Aorta (tissue), 5 donors: ENCODE data around the gene STC2. TPM values are rescaled to one million over a fixed set of nuclear protein-coding genes. Genes with fewer than 3 reads are reported as not detected.
A peak's percentile ranks its signal among the peaks of the same experiment; 100 is the strongest.

Experiments
- ATAC-seq: fragments of 200-7000 bp; cut with Tn5 transposase; one replicate; pipeline ENCODE4 v1.9.1; 2022; ENCODE audit warnings: moderate library complexity; ENCODE audit not compliant: low FRiP score
- DNase-seq, 2 donors: peaks; one replicate each; pipeline ENCODE4 v3.0.0-alpha.2; 2020
- H3K27ac ChIP-seq, 2 donors: one replicate each; pipeline ENCODE4 v1.5.1; 2013; ENCODE audit warnings: low read length in 2 of 2, mild to moderate bottlenecking in 2 of 2, moderate library complexity in 2 of 2, control low read depth in 1 of 2, inconsistent platforms in 1 of 2, low read depth in 1 of 2
- H3K27me3 ChIP-seq, 2 donors: one replicate each; pipeline ENCODE4 v1.6.1; 2013; ENCODE audit warnings: control low read depth in 1 of 2, low read length in 1 of 2, mild to moderate bottlenecking in 1 of 2, moderate library complexity in 1 of 2; ENCODE audit not compliant: insufficient read depth in 2 of 2, control insufficient read depth in 1 of 2
- H3K36me3 ChIP-seq, 2 donors: one replicate each; pipeline ENCODE4 v1.6.1; 2013; ENCODE audit warnings: control low read depth in 1 of 2, low read length in 1 of 2, mild to moderate bottlenecking in 1 of 2; ENCODE audit not compliant: insufficient read depth in 2 of 2, control insufficient read depth in 1 of 2
- H3K4me1 ChIP-seq, 2 donors: one replicate each; pipeline ENCODE4 v1.6.1; 2013; ENCODE audit warnings: low read length in 2 of 2, control low read depth in 1 of 2, mild to moderate bottlenecking in 1 of 2, moderate library complexity in 1 of 2; ENCODE audit not compliant: insufficient read depth in 2 of 2, control insufficient read depth in 1 of 2
- H3K4me3 ChIP-seq, 2 donors: one replicate each; pipeline ENCODE4 v1.5.1; 2013; ENCODE audit warnings: low read length in 2 of 2, control low read depth in 1 of 2, mild to moderate bottlenecking in 1 of 2
- H3K9me3 ChIP-seq: one replicate; pipeline ENCODE4 v1.6.1; 2013; ENCODE audit warnings: mild to moderate bottlenecking, low read length; ENCODE audit not compliant: control insufficient read depth
- WGBS, 2 donors: extraction: QIAGEN DNeasy Blood & Tissue Kit; methylation state at CpG; one replicate each; pipeline ENCODE4 v1.1.7; 2013; 5-methylcytosine and 5-hydroxymethylcytosine counted together
- intact Hi-C, 2 donors: fragments of 100-400 bp; cut with DNase I; formaldehyde crosslinking; loops; one replicate each; pipeline versions ENCODE4 v1.14.2 to v1.15.0; 2022
- polyA plus RNA-seq, 2 donors: library from polyadenylated mRNA; stranded (reverse); fragments of 200-250 nt; gene quantifications; one replicate each; pipeline ENCODE4 v1.2.3, GENCODE V29; 2013
- total RNA-seq, 2 donors: library from RNA; stranded (reverse); fragmentation: NEBNext Ultra II Directional; extraction: Animal tissue kit (Norgen Biotek cat#: 25700); gene quantifications; one replicate each; pipeline ENCODE4 v1.2.1, GENCODE V29; 2021
- donor health status: healthy with polysubstance abuse.
- donor health status: Bipolar disorder and iron deficiency.
- donor health status: DM: no; HTN: no; CAD: no.
- donor health status: DM: no; HTN: no; CAD: no.
- donor health status: DM: yes; HTN: yes; CAD: no.

Gene STC2
- total and polyA plus RNA-seq, 4 donors: 0.03 to 7.9 (median 2.8) TPM

- Histone ChIP-seq H3K9me3 (no peaks in the 10 kb centered on the region), H3K27me3 (no peaks in the 10 kb centered on the region), H3K4me1 (no peaks in the 10 kb centered on the region), H3K36me3 (no peaks in the 10 kb centered on the region), H3K4me3 (no peak overlapping the region), H3K27ac (no peak overlapping the region)
- WGBS, 2 donors: 91 to 94% methylated on average over 6 of the region's 6 CpGs
- no peak for ATAC-seq
- intact Hi-C loops: no loop called here
- peak in 1 of 2 donors; percentile 37 for DNase-seq
These were observed 25.6 kb downstream of the STC2 start for GRCh38 chr5:173302546-173303155.

DNA sequence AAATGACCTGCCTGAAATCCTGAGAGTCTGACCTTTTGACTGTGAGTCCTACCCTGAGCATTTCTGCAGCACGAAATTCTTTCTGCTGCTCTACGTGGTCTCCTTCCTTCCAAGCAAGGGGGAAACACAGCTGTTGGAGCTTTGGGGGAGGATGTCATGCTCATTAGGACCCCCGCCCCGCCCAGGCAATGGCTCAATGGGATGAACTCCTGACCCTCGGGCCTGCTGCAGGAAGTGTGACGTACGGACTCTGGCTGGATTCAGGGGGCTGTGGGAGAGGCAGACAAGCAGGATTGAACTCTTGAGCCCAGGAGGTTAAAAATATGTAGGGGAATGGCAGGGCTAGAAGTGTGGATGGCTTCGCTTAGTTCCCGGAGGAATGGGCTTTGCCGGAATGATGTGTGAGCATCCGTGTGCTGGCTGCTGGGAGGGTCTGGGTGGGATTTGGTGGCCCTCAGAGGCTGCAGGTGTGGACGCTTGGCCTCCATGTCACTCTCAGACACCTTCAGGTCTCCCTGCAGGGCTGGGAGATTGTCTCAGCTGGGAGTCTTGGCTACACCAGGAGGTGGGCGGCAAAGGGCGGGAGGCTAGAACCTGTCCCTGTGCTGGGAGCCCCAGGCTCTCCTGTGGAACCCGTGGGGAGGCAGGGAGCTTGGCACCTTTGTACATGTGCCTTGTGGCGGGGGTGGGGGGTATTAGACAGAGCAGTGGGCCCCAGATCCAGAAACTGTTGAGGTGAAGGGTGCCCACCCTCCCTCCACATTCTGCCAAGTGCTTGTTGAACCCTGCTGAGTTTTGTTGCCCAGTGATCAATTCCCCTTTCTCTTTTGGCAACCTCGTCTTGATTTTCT lies 26.3 kb downstream of the STC2 start:
- no peaks in the 10 kb centered on the region for H3K4me1 ChIP-seq
- ATAC-seq (no peak), DNase-seq (peak in 1 of 2 donors; percentile 52)
- no peak overlapping the region for H3K4me3 ChIP-seq
- no peaks in the 10 kb centered on the region for H3K9me3 ChIP-seq
- WGBS, 2 donors: 84 to 87% methylated on average over 17 of the region's 17 CpGs
- no peak overlapping the region for H3K27ac ChIP-seq
- H3K36me3 ChIP-seq: no peaks in the 10 kb centered on the region
- H3K27me3 ChIP-seq: no peaks in the 10 kb centered on the region
- intact Hi-C loops: no loop called here

DNA sequence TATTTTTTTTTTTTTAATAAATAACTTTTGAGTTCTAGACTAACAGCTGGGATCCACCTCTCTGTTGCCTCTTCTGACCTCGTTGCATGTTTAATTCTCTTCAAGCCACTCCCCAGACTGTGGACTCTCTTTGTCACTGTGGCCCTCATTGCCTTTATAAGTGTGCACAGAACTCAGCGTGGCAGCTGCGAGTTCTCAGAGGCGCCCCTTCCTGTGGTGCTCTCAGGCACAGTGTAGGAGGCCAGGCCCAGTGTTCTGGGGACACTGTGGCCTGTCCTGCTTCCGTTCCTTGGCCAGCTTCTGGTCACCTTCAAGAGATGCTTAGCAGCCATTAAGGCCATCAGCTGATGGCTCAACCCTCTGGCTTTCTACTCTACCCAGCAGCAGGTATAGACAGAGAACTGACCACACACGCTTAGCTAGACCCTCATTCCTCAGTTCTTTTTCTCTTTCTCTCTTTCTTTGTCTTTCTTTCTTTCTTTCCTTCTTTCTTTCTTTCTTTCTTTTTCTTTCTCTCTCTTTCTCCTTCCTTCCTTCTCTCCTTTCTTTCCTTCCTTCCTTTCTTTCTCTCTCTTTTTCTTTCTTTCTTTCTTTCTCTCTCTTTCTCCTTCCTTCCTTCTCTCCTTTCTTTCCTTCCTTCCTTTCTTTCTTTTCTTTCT lies 27.7 kb downstream of the STC2 start:
- intact Hi-C loops: no loop called here
- Histone ChIP-seq H3K4me3 (no peak overlapping the region), H3K9me3 (no peaks in the 10 kb centered on the region), H3K4me1 (no peaks in the 10 kb centered on the region), H3K27me3 (no peaks in the 10 kb centered on the region), H3K27ac (no peak overlapping the region), H3K36me3 (no peaks in the 10 kb centered on the region)
- ATAC-seq (no peak), DNase-seq (peak in 1 of 2 donors; percentile 51)
- WGBS, 2 donors: 96 to 97% methylated on average over 6 of the region's 6 CpGs

- intact Hi-C loops: no loop called here
- H3K4me3 ChIP-seq: no peak overlapping the region
- H3K27me3 ChIP-seq: no peaks in the 10 kb centered on the region
- no peaks in the 10 kb centered on the region for H3K4me1 ChIP-seq
- peak in 1 of 2 donors; percentile 45 for DNase-seq
- no peaks in the 10 kb centered on the region for H3K9me3 ChIP-seq
- 94 to 99% methylated on average over 7 of the region's 7 CpGs for WGBS, 2 donors
- H3K36me3 ChIP-seq: no peaks in the 10 kb centered on the region
- no peak overlapping the region for H3K27ac ChIP-seq
- no peak for ATAC-seq
These were observed 28.4 kb downstream of the STC2 start for GRCh38 chr5:173299820-173300219.

DNA sequence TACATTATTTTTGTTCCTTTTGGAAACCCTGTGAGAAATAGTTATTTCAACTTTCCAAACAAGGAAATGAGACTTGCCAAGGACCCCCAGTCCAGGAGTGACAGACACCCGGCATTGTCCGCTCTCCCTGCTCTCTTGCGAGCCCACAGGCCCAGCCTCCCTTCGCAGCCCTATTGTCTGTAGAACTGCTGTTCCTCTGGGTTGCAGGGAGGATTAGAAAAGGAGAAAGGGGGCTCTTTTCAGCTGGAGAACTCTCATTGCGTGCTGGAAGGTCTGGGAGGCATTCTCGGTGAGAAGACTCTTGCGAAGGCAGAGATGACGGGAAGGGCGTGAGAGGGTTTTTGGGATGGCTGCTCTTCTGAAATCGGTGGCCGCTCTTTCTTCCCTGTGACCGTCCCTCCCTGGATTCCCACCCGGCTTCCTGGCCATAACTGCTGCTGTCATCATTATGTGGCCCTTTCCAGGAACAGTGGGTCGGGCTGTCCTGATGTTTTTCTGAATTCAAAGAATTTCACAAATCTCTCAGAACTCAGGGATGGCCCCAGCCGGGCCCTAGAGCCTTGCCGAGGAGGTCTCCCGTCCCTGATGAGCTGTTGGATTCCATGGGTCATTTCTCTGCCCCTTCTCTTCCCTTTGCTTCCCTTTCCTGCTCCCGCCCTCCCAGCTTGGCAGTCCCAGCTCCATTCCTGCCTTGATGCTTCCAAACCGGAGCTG lies 29.8 kb downstream of the STC2 start:
- no peaks in the 10 kb centered on the region for H3K4me1 ChIP-seq
- DNase-seq: peak in 1 of 2 donors; percentile 61
- ATAC-seq: no peak
- no peaks in the 10 kb centered on the region for H3K9me3 ChIP-seq
- no peak overlapping the region for H3K4me3 ChIP-seq
- no peak overlapping the region for H3K27ac ChIP-seq
- no peaks in the 10 kb centered on the region for H3K36me3 ChIP-seq
- no peaks in the 10 kb centered on the region for H3K27me3 ChIP-seq
- intact Hi-C loops: no loop called here
- WGBS, 2 donors: 83 to 84% methylated on average over 19 of the region's 19 CpGs

DNA sequence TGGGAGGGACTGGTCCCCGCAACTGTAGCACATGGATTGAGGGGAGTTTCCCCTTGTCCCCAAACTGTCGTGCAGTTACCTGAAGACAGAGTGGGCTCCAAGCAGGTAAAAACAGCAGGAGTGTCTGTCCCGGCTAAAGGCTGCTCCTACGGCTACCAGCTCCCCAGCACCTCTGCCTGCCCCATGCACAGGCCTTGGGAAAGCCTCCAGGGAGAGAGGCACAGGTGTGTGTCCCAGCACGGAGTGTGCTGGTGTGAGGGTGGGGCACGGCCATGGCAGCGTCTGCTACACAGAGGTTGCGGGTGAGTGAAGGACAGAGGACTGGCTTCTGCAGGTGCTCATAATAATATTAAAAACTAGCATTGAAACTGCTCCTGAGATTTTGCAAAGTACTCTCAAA lies 30.4 kb downstream of the STC2 start:
- Histone ChIP-seq H3K4me1 (no peaks in the 10 kb centered on the region), H3K27me3 (no peaks in the 10 kb centered on the region), H3K4me3 (no peak overlapping the region), H3K36me3 (no peaks in the 10 kb centered on the region), H3K9me3 (no peaks in the 10 kb centered on the region), H3K27ac (no peak overlapping the region)
- peak in 1 of 2 donors; percentile 30 for DNase-seq
- intact Hi-C loops: no loop called here
- 87 to 88% methylated on average over 8 of the region's 8 CpGs for WGBS, 2 donors
- no peak for ATAC-seq

- ATAC-seq: no peak
- Histone ChIP-seq H3K9me3 (no peaks in the 10 kb centered on the region), H3K4me3 (no peak overlapping the region), H3K27ac (no peak overlapping the region), H3K36me3 (no peaks in the 10 kb centered on the region), H3K4me1 (no peaks in the 10 kb centered on the region), H3K27me3 (no peaks in the 10 kb centered on the region)
- 86 to 93% methylated on average over 24 to 25 of the region's 25 CpGs for WGBS, 2 donors
- DNase-seq: peak in 1 of 2 donors; percentile 45
- intact Hi-C loops: no loop called here
These were observed 31.2 kb downstream of the STC2 start for GRCh38 chr5:173296737-173297676.
